BLaER1 (cell line): ENCODE results near the gene EYA4.

ENCODE experiments used
- H3K27ac ChIP-seq: shearing (Covaris generic); formaldehyde crosslinking; 2 replicates; pipeline ENCODE4 v1.8.1; 2022
- H3K27me3 ChIP-seq: shearing (Covaris generic); formaldehyde crosslinking; 2 replicates; pipeline ENCODE4 v1.8.1; 2022
- H3K36me3 ChIP-seq: shearing (Covaris generic); formaldehyde crosslinking; 2 replicates; pipeline ENCODE4 v1.8.1; 2022
- H3K4me1 ChIP-seq: shearing (Covaris generic); formaldehyde crosslinking; 2 replicates; pipeline ENCODE4 v1.8.1; 2022
- H3K4me2 ChIP-seq: shearing (Covaris generic); formaldehyde crosslinking; 2 replicates; pipeline ENCODE4 v1.8.1; 2022
- H3K4me3 ChIP-seq: shearing (Covaris generic); formaldehyde crosslinking; 2 replicates; pipeline ENCODE4 v1.8.1; 2022
- H3K9ac ChIP-seq: shearing (Covaris generic); formaldehyde crosslinking; 2 replicates; pipeline ENCODE4 v1.8.1; 2022
- H3K9me3 ChIP-seq: shearing (Covaris generic); formaldehyde crosslinking; 2 replicates; pipeline ENCODE4 v1.8.1; 2022
- H4K20me1 ChIP-seq: shearing (Covaris generic); formaldehyde crosslinking; 2 replicates; pipeline ENCODE4 v1.8.1; 2022
- Cebpa-rat ChIP-seq: shearing (Covaris generic); IDR thresholded peaks from 2 replicates; pipeline ENCODE4 v1.8.1; 2022

EYA4 gene

DNA sequence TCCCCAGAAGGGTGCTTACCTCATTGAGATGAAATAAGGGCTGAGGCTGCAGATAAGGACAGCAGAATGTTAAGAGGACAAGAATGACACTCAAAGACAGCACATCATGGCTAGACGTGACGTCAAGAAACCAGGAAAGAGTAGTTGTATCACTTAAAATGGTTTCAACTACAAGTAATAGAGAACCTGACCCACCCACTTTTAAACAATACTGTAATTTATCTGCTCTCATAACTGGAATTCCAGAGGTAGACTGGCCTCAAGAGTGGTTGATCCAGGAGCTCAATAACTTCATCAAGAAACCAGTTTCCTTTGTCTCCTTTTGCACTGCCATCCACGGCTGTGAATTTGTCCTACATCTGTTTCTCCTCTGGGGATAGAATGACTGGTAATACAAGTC, 187.1 kb downstream of the EYA4 start:
- Histone ChIP-seq H3K4me1 (peaks cover 25% of the 10 kb centered on the region), H4K20me1 (no peaks in the 10 kb centered on the region), H3K9me3 (peaks cover 32% of the 10 kb centered on the region), H3K4me3 (no peak overlapping the region), H3K27me3 (no peaks in the 10 kb centered on the region), H3K4me2 (no peak overlapping the region), H3K9ac (no peak overlapping the region), H3K36me3 (peaks cover 31% of the 10 kb centered on the region), H3K27ac (no peak overlapping the region)
- no peak for TF ChIP-seq Cebpa-rat

DNA sequence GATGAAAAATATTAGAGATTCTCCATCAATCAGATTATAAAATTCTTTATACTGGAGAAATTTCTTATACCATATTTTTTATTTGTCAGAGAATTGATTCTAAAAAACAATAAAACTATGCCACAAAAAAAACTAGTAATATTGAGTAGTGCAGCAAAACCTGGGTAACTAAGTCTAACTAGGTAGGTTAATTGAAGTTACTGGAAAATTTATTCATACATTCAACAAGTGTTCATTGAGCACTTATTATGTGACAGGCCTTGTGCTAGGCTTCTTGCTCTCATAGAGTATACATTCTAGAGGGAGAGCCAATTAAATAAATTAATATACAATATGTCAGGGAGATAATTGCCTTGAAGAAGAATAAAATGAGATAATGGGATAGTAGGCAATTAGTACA, 189.4 kb downstream of the EYA4 start:
- Histone ChIP-seq H3K27me3 (no peaks in the 10 kb centered on the region), H4K20me1 (no peaks in the 10 kb centered on the region), H3K4me2 (no peak overlapping the region), H3K9ac (no peak overlapping the region), H3K36me3 (peaks cover 14% of the 10 kb centered on the region), H3K9me3 (peaks cover 19% of the 10 kb centered on the region), H3K27ac (no peak overlapping the region), H3K4me3 (no peak overlapping the region), H3K4me1 (peaks cover 47% of the 10 kb centered on the region)
- TF ChIP-seq Cebpa-rat = no peak

DNA sequence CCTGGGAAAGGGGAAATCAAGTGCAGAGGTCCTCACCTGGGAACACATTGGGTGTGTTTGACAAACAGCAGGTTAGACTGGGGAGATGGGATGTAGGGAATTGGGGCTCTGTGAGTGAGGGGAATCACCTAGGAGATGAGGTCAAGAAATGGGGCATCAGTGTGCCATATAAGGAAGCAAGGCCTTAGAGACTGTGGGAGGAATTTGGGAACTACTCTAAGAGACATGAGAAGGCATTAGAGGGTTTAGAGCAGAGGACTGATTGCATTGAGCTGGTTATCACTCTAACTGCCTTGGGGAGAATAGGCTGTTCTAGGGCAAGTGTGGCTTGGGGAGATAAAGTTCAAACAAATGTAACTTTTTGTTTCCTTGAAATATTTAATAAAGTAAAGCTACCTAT, 189.9 kb downstream of the EYA4 start:
- Histone ChIP-seq H4K20me1 (no peaks in the 10 kb centered on the region), H3K4me2 (peak overlapping the region; percentile 64), H3K4me1 (peaks cover 52% of the 10 kb centered on the region), H3K27ac (no peak overlapping the region), H3K4me3 (no peak overlapping the region), H3K36me3 (peaks cover 9% of the 10 kb centered on the region), H3K9ac (no peak overlapping the region), H3K27me3 (no peaks in the 10 kb centered on the region), H3K9me3 (peaks cover 19% of the 10 kb centered on the region; the same call in 1 of the 2 replicates)
- TF ChIP-seq Cebpa-rat = no peak

DNA sequence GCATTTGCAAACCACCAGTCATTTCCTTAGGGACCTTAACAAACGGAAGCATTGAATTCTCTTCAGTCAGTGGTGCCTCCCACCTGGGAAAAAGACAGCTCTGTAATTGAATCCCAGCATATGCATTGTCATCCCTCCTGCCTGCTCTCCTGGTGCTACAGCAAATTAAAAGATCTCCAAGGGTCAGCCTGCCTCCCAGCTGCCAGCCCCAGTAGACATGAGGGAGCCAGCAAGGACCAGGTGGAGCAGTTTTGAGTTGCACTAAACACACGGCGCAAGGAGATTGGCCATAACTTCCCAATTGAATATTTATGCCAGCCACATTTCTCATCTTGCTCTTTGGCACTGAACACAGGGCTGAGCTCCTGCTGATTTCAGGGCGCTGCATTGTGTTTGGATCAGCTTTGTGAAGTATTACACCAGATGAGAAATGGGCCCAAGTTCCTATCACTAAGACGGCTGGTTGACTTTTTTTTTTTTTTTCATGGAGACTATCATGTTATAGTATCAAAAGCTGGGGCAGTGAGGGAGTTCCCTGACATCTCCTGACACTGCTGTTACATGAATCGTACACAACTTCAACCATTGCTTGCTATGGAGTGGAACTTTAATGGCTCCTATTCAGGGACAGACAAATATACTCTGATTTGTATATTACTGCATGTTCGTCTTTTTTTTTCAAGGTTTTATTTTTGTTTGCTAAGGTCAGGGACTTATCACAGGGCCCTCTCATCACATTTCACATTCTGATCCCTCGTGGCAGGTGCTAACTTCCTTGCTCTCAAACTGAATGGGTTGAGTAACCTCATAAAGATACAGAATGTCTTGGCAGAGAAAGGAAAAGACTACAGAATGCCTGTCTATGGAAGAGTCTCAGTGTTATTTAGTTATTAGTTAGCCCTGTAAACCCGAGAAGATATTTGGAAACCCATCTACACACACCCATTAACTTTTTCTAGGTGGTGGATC, 191.1 kb downstream of the EYA4 start:
- Histone ChIP-seq H3K9ac (no peak overlapping the region; the same call in 1 of the 2 replicates), H3K4me2 (peak overlapping the region; percentile 64), H3K27me3 (no peaks in the 10 kb centered on the region), H4K20me1 (no peaks in the 10 kb centered on the region), H3K4me1 (peaks cover 59% of the 10 kb centered on the region), H3K4me3 (peak overlapping the region; percentile 34; the same call in 1 of the 2 replicates), H3K9me3 (peaks cover 22% of the 10 kb centered on the region; the same call in 1 of the 2 replicates), H3K27ac (peak overlapping the region; percentile 28; the same call in 1 of the 2 replicates), H3K36me3 (peaks cover 13% of the 10 kb centered on the region)
- no peak for TF ChIP-seq Cebpa-rat

DNA sequence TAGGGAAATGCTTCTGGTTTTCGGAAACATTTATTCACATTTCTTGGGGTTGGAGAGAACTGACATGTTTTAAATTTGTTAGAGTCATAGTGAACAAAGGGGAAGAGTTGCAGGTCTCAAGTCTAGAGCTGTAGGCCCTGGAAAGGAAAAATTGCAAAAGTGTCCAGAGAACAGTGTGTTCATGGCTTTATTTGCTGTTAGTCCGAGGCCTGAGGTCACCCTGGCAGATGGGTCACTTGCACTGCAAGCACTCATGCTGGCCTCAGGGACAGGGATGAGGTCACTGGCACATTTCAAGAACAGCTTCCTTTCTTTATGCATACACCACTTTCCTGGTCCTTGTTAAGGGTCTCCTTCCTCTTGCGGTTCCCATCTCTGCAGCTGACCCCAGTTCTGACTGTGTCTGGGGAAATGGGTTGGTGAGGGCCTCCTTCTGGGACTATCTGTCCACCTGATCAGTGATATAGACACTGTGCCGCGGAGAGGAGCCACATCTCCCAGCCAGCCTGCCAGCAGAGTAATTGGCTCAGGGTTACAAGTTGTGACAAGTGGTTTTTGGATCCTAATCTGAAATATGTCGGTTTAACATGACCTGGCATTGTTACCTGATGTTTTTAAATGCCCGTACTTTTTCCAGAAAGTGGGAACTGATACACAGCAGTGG, 194.0 kb downstream of the EYA4 start:
- Histone ChIP-seq H3K36me3 (peaks cover 14% of the 10 kb centered on the region; the same call in 1 of the 2 replicates), H3K9me3 (peaks cover 16% of the 10 kb centered on the region), H3K27me3 (no peaks in the 10 kb centered on the region), H3K27ac (peak overlapping the region; percentile 47; the same call in 1 of the 2 replicates), H3K9ac (no peak overlapping the region), H3K4me3 (no peak overlapping the region), H3K4me2 (peak overlapping the region; percentile 60), H3K4me1 (peaks cover 59% of the 10 kb centered on the region), H4K20me1 (no peaks in the 10 kb centered on the region)
- no peak for TF ChIP-seq Cebpa-rat

DNA sequence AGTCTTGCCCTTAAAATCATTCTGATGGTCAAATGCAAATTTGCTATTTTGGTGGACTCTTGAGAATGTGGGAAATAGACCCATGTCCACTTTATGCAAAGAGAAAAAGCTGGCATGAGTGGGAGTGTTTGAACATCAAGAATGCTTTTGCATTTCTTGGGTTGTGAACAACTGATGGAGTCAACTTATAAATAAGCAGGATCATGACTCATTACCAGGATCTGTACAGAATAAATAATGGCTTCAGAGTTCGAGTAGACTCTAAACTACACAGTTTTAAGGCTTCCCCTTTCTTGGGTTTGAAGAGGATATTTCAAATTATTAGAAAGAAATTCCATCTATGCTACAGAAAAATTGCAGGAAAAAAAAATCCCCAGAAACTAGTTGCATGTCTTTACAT, 195.5 kb downstream of the EYA4 start:
- TF ChIP-seq Cebpa-rat = no peak
- Histone ChIP-seq H3K27ac (no peak overlapping the region), H3K9ac (no peak overlapping the region), H3K27me3 (no peaks in the 10 kb centered on the region), H3K36me3 (peaks cover 18% of the 10 kb centered on the region; the same call in 1 of the 2 replicates), H3K9me3 (peaks cover 19% of the 10 kb centered on the region), H3K4me3 (no peak overlapping the region), H3K4me1 (peaks cover 59% of the 10 kb centered on the region), H3K4me2 (no peak overlapping the region), H4K20me1 (no peaks in the 10 kb centered on the region)

DNA sequence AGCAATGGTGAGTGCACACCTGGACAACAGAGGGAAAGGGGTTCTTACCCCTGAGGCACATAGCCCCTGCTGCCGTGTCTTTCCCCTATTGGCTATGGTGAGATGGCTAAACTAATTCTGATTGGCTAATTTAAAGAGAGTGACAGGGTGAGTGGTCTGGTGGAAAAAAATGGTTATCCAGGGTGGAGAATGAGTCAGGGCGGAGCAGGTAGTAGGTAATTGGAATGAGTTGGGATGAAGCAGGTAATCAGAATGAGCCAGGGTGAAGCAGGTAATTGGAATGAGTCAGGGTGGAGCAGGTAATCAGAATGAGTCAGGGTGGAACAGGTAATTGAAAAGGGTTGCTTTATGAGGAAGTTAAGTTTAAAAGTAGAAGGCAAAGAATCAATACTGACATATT, 200.3 kb downstream of the EYA4 start:
- no peak for TF ChIP-seq Cebpa-rat
- H3K27me3 ChIP-seq = no peaks in the 10 kb centered on the region
- H3K27ac ChIP-seq = no peak overlapping the region
- peaks cover 11% of the 10 kb centered on the region for H3K4me1 ChIP-seq
- H4K20me1 ChIP-seq = no peaks in the 10 kb centered on the region
- H3K36me3 ChIP-seq = peaks cover 25% of the 10 kb centered on the region
- no peak overlapping the region for H3K4me2 ChIP-seq
- H3K9me3 ChIP-seq = peaks cover 31% of the 10 kb centered on the region
- H3K9ac ChIP-seq = no peak overlapping the region
- H3K4me3 ChIP-seq = no peak overlapping the region

DNA sequence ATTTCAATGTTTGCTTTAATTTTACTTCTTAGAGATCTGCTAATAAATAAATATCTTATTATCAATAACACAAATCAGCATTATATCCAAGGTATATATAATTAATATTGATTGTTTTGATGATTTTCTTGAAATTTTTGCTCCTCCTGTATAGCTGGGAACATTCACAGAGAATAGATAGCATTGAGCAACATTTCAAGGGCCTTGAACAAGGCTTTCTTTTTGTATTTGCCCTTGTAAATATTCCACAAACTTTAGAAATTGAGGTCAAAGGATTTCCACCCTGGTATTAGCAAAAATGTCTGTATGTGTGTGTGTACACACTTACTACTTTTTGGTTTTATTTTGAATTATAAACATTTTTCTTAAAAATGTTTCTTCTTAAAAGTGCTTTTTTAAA, 205.6 kb downstream of the EYA4 start:
- Histone ChIP-seq H3K9ac (no peak overlapping the region), H3K36me3 (peaks cover 14% of the 10 kb centered on the region), H4K20me1 (no peaks in the 10 kb centered on the region), H3K4me1 (no peaks in the 10 kb centered on the region), H3K4me2 (no peak overlapping the region), H3K27me3 (no peaks in the 10 kb centered on the region), H3K9me3 (peaks cover 12% of the 10 kb centered on the region; the same call in 1 of the 2 replicates), H3K4me3 (no peak overlapping the region), H3K27ac (no peak overlapping the region)
- no peak for TF ChIP-seq Cebpa-rat

DNA sequence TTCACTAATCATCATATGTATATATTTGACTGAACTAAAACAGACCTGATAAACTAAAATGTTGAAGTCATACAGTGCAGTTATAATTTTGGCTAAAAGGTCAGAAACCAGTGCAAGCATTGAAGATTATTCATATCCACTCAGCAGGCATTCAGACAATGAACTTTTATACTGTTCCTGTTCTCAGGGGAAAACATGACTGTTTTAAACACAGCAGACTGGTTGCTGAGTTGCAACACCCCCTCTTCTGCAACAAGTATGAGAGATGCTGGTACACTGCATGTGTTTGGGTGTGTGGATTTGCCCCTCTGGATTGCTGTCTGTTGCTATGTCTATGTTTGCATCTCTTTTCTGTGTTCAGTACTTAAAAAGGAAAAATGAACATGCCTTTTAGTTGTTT, 206.8 kb downstream of the EYA4 start:
- peaks cover 8% of the 10 kb centered on the region; the same call in 1 of the 2 replicates for H3K9me3 ChIP-seq
- no peak for TF ChIP-seq Cebpa-rat
- H3K4me3 ChIP-seq = no peak overlapping the region
- H3K27ac ChIP-seq = no peak overlapping the region
- no peak overlapping the region for H3K4me2 ChIP-seq
- H4K20me1 ChIP-seq = no peaks in the 10 kb centered on the region
- H3K9ac ChIP-seq = no peak overlapping the region
- peaks cover 14% of the 10 kb centered on the region for H3K36me3 ChIP-seq
- H3K4me1 ChIP-seq = no peaks in the 10 kb centered on the region
- H3K27me3 ChIP-seq = no peaks in the 10 kb centered on the region

DNA sequence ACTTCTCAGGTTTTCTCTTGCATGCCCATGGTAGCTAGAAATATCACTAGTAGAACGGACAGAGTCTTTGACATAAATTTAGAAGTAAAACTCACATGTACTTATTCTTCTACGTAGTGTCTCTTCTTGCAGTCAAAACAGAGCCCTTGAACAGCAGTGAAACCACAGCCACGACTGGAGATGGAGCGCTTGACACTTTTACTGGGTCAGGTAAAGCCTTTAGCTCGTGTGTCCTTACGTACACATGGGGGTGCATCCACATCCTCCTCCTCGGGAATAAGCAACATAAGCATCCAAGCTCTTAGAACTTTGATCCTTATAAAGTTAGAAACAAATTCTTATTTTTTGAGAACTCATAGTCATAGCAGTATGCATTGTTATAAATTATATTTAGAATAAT, 215.3 kb downstream of the EYA4 start:
- peaks cover 14% of the 10 kb centered on the region; the same call in 1 of the 2 replicates for H3K36me3 ChIP-seq
- H3K27me3 ChIP-seq = no peaks in the 10 kb centered on the region
- no peak overlapping the region for H3K4me3 ChIP-seq
- TF ChIP-seq Cebpa-rat = no peak
- H3K27ac ChIP-seq = no peak overlapping the region
- H3K9ac ChIP-seq = no peak overlapping the region
- no peaks in the 10 kb centered on the region for H4K20me1 ChIP-seq
- H3K4me2 ChIP-seq = no peak overlapping the region
- H3K4me1 ChIP-seq = no peaks in the 10 kb centered on the region
- no peaks in the 10 kb centered on the region for H3K9me3 ChIP-seq
